Spleen (tissue), 7 donors: Measurements from ENCODE around the gene UBE2E2.

Source experiments
- POLR2A ChIP-seq, 3 donors: fragments of 450-650 bp; IDR thresholded peaks; one replicate each; pipeline ENCODE4 v1.5.1; 2017; ENCODE audit warnings: antibody characterized with exemption in 3 of 3, mild to moderate bottlenecking in 1 of 3
- POLR2AphosphoS5 ChIP-seq, 3 donors: sonication (generic); formaldehyde crosslinking; IDR thresholded peaks; one replicate each; pipeline ENCODE4 v1.5.1; 2017; ENCODE audit warnings: antibody characterized with exemption in 3 of 3
- TF ChIP-seq, protein P1 (sequence below), 11 experiments: fragments of 200-600 bp in 7 of 11; fragments of 450-650 bp in 4 of 11; sonication (generic) in 4 of 11; IDR thresholded peaks in 8 of 11; conservative IDR thresholded peaks in 3 of 11; 1 replicate in 7 of 11; 2 replicates in 4 of 11; pipeline versions ENCODE4 v1.4.0 to v1.8.0; 2016 to 2021; ENCODE audit warnings: antibody characterized with exemption in 11 of 11, inconsistent platforms in 4 of 11, mild to moderate bottlenecking in 1 of 11
- donor health status: DM: no; HTN: no; CAD: no; lungs with moderate emphysema.
- donor health status: DM: no; HTN: no; CAD: no.
- donor health status: DM: no; HTN: no; CAD: no.

DNA sequence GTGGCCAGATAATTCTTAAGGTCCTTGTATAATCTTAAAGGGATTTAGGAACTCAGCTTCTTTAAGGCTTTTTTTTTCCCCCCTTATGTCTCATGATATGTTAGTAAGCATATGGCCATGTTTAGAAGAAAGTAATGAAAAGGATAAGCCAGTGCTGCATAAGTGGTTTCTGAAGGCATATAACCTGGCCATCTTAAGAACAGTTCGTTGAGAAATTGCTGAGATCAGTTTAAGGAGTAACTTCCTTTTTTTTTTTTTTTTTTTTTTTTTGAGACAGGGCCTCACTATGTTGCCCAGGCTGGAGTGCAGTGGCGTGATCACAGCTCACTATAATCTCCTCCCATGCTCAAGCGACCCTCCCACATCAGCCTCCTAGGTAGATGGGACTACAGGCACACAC, 51.7 kb downstream of the UBE2E2 start:
- TF ChIP-seq POLR2A (IDR thresholded peaks at IDR 0.05) (no peak), POLR2AphosphoS5 (IDR thresholded peaks at IDR 0.05) (no peak)
- TF ChIP-seq, protein P1, sequence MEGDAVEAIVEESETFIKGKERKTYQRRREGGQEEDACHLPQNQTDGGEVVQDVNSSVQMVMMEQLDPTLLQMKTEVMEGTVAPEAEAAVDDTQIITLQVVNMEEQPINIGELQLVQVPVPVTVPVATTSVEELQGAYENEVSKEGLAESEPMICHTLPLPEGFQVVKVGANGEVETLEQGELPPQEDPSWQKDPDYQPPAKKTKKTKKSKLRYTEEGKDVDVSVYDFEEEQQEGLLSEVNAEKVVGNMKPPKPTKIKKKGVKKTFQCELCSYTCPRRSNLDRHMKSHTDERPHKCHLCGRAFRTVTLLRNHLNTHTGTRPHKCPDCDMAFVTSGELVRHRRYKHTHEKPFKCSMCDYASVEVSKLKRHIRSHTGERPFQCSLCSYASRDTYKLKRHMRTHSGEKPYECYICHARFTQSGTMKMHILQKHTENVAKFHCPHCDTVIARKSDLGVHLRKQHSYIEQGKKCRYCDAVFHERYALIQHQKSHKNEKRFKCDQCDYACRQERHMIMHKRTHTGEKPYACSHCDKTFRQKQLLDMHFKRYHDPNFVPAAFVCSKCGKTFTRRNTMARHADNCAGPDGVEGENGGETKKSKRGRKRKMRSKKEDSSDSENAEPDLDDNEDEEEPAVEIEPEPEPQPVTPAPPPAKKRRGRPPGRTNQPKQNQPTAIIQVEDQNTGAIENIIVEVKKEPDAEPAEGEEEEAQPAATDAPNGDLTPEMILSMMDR (IDR thresholded peaks at IDR 0.05 in 8 of 11, conservative IDR thresholded peaks at IDR 0.05 in 3 of 11): no peak
